ENCODE results near the gene CAMTA2. TPM values are rescaled to one million over a fixed set of nuclear protein-coding genes. Genes with fewer than 3 reads are reported as not detected.

Gene CAMTA2
- polyA plus RNA-seq, 1 donor from 2014 or later = 7.3 TPM

DNA sequence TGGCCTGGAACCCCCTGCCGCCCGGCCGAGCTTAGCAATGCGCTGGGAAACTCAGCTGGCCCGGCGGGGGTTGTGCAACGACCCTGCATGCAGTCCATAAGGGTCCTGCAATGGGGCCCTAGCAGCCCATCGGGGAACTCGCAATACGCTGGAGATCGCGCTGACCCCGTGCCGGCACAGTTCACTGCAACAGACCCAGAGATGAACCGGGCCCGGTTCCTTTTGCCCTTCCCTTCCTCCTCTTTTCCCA is 48.0 kb downstream of the CAMTA2 start:
- Histone ChIP-seq H3K4me2 (ENCODE audit: low read length) (peak overlapping the region; percentile 86), H3K9me3 (ENCODE audit: low read length) (no peaks in the 10 kb centered on the region), H3K27me3 (ENCODE audit: insufficient read depth, low read depth, low read length) (no peaks in the 10 kb centered on the region), H3K9me2 (ENCODE audit: insufficient read depth, low read length) (no peaks in the 10 kb centered on the region), H4K20me1 (ENCODE audit: insufficient read depth) (no peaks in the 10 kb centered on the region), H2AFZ (ENCODE audit: low read depth, low read length) (no peak overlapping the region), H3F3A (ENCODE audit: insufficient read depth, low read length, poor library complexity, severe bottlenecking) (no peaks in the 10 kb centered on the region), H3K36me3 (ENCODE audit: insufficient read depth, low read length) (no peaks in the 10 kb centered on the region), H3K79me2 (replicated peaks; ENCODE audit: insufficient read depth, low read length) (peaks cover 20% of the 10 kb centered on the region), H3K9ac (ENCODE audit: low read length) (peak overlapping the region; percentile 92), H3K4me3 (ENCODE audit: low read length) (peak overlapping the region; percentile 83), H3K27ac (ENCODE audit: low read length) (peak overlapping the region; percentile 97)
- no peak for TF ChIP-seq EP300 (conservative IDR thresholded peaks at IDR 0.05; ENCODE audit: poor library complexity, severe bottlenecking)
- TF ChIP-seq RAD21 (conservative IDR thresholded peaks at IDR 0.05) = no peak
- TF ChIP-seq SMC3 (conservative IDR thresholded peaks at IDR 0.05; ENCODE audit: poor library complexity) = no peak
- TF ChIP-seq, protein P1, sequence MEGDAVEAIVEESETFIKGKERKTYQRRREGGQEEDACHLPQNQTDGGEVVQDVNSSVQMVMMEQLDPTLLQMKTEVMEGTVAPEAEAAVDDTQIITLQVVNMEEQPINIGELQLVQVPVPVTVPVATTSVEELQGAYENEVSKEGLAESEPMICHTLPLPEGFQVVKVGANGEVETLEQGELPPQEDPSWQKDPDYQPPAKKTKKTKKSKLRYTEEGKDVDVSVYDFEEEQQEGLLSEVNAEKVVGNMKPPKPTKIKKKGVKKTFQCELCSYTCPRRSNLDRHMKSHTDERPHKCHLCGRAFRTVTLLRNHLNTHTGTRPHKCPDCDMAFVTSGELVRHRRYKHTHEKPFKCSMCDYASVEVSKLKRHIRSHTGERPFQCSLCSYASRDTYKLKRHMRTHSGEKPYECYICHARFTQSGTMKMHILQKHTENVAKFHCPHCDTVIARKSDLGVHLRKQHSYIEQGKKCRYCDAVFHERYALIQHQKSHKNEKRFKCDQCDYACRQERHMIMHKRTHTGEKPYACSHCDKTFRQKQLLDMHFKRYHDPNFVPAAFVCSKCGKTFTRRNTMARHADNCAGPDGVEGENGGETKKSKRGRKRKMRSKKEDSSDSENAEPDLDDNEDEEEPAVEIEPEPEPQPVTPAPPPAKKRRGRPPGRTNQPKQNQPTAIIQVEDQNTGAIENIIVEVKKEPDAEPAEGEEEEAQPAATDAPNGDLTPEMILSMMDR (IDR thresholded peaks at IDR 0.05; ENCODE audit: poor library complexity, severe bottlenecking) = no peak
- TF ChIP-seq MXI1 (conservative IDR thresholded peaks at IDR 0.05; ENCODE audit: poor library complexity, severe bottlenecking) = no peak
- no peak for TF ChIP-seq EZH2 (IDR thresholded peaks at IDR 0.05; ENCODE audit: borderline replicate concordance, insufficient read depth, low read length, poor library complexity, severe bottlenecking)
- TF ChIP-seq, protein P2, sequence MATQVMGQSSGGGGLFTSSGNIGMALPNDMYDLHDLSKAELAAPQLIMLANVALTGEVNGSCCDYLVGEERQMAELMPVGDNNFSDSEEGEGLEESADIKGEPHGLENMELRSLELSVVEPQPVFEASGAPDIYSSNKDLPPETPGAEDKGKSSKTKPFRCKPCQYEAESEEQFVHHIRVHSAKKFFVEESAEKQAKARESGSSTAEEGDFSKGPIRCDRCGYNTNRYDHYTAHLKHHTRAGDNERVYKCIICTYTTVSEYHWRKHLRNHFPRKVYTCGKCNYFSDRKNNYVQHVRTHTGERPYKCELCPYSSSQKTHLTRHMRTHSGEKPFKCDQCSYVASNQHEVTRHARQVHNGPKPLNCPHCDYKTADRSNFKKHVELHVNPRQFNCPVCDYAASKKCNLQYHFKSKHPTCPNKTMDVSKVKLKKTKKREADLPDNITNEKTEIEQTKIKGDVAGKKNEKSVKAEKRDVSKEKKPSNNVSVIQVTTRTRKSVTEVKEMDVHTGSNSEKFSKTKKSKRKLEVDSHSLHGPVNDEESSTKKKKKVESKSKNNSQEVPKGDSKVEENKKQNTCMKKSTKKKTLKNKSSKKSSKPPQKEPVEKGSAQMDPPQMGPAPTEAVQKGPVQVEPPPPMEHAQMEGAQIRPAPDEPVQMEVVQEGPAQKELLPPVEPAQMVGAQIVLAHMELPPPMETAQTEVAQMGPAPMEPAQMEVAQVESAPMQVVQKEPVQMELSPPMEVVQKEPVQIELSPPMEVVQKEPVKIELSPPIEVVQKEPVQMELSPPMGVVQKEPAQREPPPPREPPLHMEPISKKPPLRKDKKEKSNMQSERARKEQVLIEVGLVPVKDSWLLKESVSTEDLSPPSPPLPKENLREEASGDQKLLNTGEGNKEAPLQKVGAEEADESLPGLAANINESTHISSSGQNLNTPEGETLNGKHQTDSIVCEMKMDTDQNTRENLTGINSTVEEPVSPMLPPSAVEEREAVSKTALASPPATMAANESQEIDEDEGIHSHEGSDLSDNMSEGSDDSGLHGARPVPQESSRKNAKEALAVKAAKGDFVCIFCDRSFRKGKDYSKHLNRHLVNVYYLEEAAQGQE (IDR thresholded peaks at IDR 0.05; ENCODE audit: borderline replicate concordance) = no peak
- no peak for TF ChIP-seq TAF1 (IDR thresholded peaks at IDR 0.05; ENCODE audit: low read depth)
- no peak for TF ChIP-seq POLR2AphosphoS5 (IDR thresholded peaks at IDR 0.05)

GRCh38 chr17:4938688-4939545 is 48.6 kb downstream of the CAMTA2 start:
- Histone ChIP-seq H3K27ac (ENCODE audit: low read length) (peak overlapping the region; percentile 97), H3F3A (ENCODE audit: insufficient read depth, low read length, poor library complexity, severe bottlenecking) (no peaks in the 10 kb centered on the region), H3K36me3 (ENCODE audit: insufficient read depth, low read length) (no peaks in the 10 kb centered on the region), H2AFZ (ENCODE audit: low read depth, low read length) (no peak overlapping the region), H3K9me3 (ENCODE audit: low read length) (no peaks in the 10 kb centered on the region), H4K20me1 (ENCODE audit: insufficient read depth) (no peaks in the 10 kb centered on the region), H3K4me2 (ENCODE audit: low read length) (peak overlapping the region; percentile 86), H3K4me3 (ENCODE audit: low read length) (peak overlapping the region; percentile 83), H3K27me3 (ENCODE audit: insufficient read depth, low read depth, low read length) (no peaks in the 10 kb centered on the region), H3K79me2 (replicated peaks; ENCODE audit: insufficient read depth, low read length) (peaks cover 20% of the 10 kb centered on the region), H3K9me2 (ENCODE audit: insufficient read depth, low read length) (no peaks in the 10 kb centered on the region), H3K9ac (ENCODE audit: low read length) (peak overlapping the region; percentile 92)
- TF ChIP-seq, protein P2 (IDR thresholded peaks at IDR 0.05; ENCODE audit: borderline replicate concordance) = no peak
- TF ChIP-seq, protein P1 (IDR thresholded peaks at IDR 0.05; ENCODE audit: poor library complexity, severe bottlenecking) = no peak
- TF ChIP-seq POLR2AphosphoS5 (IDR thresholded peaks at IDR 0.05) (no peak), EP300 (conservative IDR thresholded peaks at IDR 0.05; ENCODE audit: poor library complexity, severe bottlenecking) (no peak)
